Thoracic aorta (tissue), 2 donors: Measurements from ENCODE around the gene MAPKAPK3. TPM values are rescaled to one million over a fixed set of nuclear protein-coding genes. Genes with fewer than 3 reads are reported as not detected.

ENCODE experiments used
- ATAC-seq: fragments of 150-250 bp; one replicate; pipeline ENCODE4 v1.8.0; 2017; ENCODE audit warnings: low read depth; ENCODE audit not compliant: insufficient number of reproducible peaks, low FRiP score
- DNase-seq: peaks from one replicate; pipeline ENCODE4 v3.0.0-alpha.2; 2020; ENCODE audit warnings: low spot score
- H3K27ac ChIP-seq, 2 donors: fragments of 200-600 bp; sonication (generic); 1 replicate in 1 of 2; 2 replicates in 1 of 2; pipeline ENCODE4 v1.5.1; 2016; ENCODE audit warnings: mild to moderate bottlenecking in 2 of 2, moderate library complexity in 2 of 2
- H3K27me3 ChIP-seq: fragments of 200-600 bp; sonication (generic); replicated peaks from 2 replicates; pipeline ENCODE4 v1.6.0; 2016; ENCODE audit warnings: mild to moderate bottlenecking; ENCODE audit not compliant: insufficient read depth
- H3K36me3 ChIP-seq: fragments of 200-600 bp; sonication (generic); one replicate; pipeline ENCODE4 v1.5.1; 2016
- H3K4me1 ChIP-seq, 2 donors: fragments of 200-600 bp; sonication (generic); 1 replicate in 1 of 2; 2 replicates in 1 of 2; pipeline versions ENCODE4 v1.5.1 to v1.6.0; 2016; ENCODE audit warnings: low read depth in 2 of 2, mild to moderate bottlenecking in 1 of 2; ENCODE audit not compliant: control insufficient read depth in 1 of 2
- H3K4me3 ChIP-seq: fragments of 200-600 bp; sonication (generic); 2 replicates; pipeline ENCODE4 v1.5.1; 2016; ENCODE audit warnings: mild to moderate bottlenecking
- H3K9me3 ChIP-seq: fragments of 200-600 bp; sonication (generic); 2 replicates; pipeline ENCODE4 v1.5.1; 2016
- CTCF ChIP-seq: fragments of 200-600 bp; sonication (generic); IDR thresholded peaks from one replicate; pipeline ENCODE4 v1.5.1; 2019; ENCODE audit warnings: antibody characterized with exemption
- total RNA-seq, 2 donors: library from RNA; depleted of rRNA; stranded (reverse); fragments of >200 nt; gene quantifications; one replicate each; pipeline versions ENCODE4 v1.1.0 to v1.2.3, GENCODE V29; 2016

Gene MAPKAPK3
- total RNA-seq, 2 donors from 2014 or later, result 20.6 to 31.1 TPM

GRCh38 chr3:50695031-50695430, 78.1 kb downstream of the MAPKAPK3 start:
- Histone ChIP-seq H3K27ac (no peak overlapping the region), H3K9me3 (no peaks in the 10 kb centered on the region), H3K27me3 (no peaks in the 10 kb centered on the region), H3K4me3 (no peak overlapping the region), H3K36me3 (no peaks in the 10 kb centered on the region), H3K4me1 (no peaks in the 10 kb centered on the region)
- ATAC-seq (no peak), DNase-seq (no peak)
- no peak for TF ChIP-seq CTCF

DNA sequence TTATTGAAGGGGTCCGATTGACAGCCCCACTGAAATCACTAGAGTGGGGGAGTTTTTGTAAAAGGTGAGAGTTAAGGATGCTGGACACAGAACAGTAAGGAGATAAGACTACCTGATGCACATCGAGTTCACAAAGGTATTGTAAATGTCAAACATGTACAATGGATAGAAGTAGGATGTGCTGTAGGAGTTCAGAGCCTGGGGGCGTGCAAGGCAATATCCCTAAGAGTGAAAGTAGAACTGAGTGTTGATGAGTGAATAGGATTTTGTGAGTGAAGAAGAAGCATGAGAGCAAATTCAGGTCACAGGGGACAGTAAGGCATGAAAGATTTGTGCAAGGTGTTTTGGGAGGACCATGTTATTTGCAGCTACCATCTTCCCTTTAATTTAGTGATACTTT, 79.3 kb downstream of the MAPKAPK3 start:
- no peak for ATAC-seq
- no peak for TF ChIP-seq CTCF
- DNase-seq, result no peak

GRCh38 chr3:50698269-50698668, 81.3 kb downstream of the MAPKAPK3 start:
- H3K4me3 ChIP-seq, result no peak overlapping the region
- no peak overlapping the region for H3K27ac ChIP-seq
- no peak for DNase-seq
- no peaks in the 10 kb centered on the region for H3K4me1 ChIP-seq
- H3K27me3 ChIP-seq, result no peaks in the 10 kb centered on the region
- ATAC-seq, result no peak
- no peaks in the 10 kb centered on the region for H3K9me3 ChIP-seq
- H3K36me3 ChIP-seq, result no peaks in the 10 kb centered on the region
- TF ChIP-seq CTCF, result no peak

More for the DNA sequence above, 79.3 kb downstream of the MAPKAPK3 start:
- Histone ChIP-seq H3K9me3 (no peaks in the 10 kb centered on the region), H3K4me3 (no peak overlapping the region), H3K27me3 (no peaks in the 10 kb centered on the region), H3K36me3 (no peaks in the 10 kb centered on the region), H3K4me1 (no peaks in the 10 kb centered on the region), H3K27ac (no peak overlapping the region)

Other genes starting within 250 kb of the MAPKAPK3 start
- gene CACNA2D2, start 113.5 kb upstream of the MAPKAPK3 start, total RNA-seq, result 1 to 10 TPM; 2.3 to 4.2 TPM
- 10 to 100 TPM in 1 of 2 donors, 1 to 10 TPM in 1; 7.8 to 19.0 TPM for gene C3orf18, start 49.4 kb upstream of the MAPKAPK3 start, total RNA-seq
- gene HEMK1, start 47.6 kb upstream of the MAPKAPK3 start, total RNA-seq, result 10 to 100 TPM in 1 of 2 donors, 1 to 10 TPM in 1; 5.4 to 12.7 TPM
- 10 to 100 TPM in 1 of 2 donors, 1 to 10 TPM in 1; 4.1 to 13.3 TPM for gene CISH, start 5.4 kb upstream of the MAPKAPK3 start, total RNA-seq
- gene DOCK3, start 57.8 kb downstream of the MAPKAPK3 start, total RNA-seq, result under 1 TPM; 0.14 to 0.71 TPM